ENCODE data around the gene GPR107.

- TF ChIP-seq CTCF (IDR thresholded peaks at IDR 0.05) (no peak), EP300 (IDR thresholded peaks at IDR 0.05) (no peak)
Observed at GRCh38 chr9:130181678-130182380, 128.1 kb downstream of the GPR107 start.
